Central memory CD8-positive, alpha-beta T cell (primary cell): Measurements from ENCODE around the gene TOGARAM2.
A peak's percentile ranks its signal among the peaks of the same experiment; 100 is the strongest.

Source experiments
- ATAC-seq: fragments of 150-1000 bp; cut with Tn5 transposase; replicated peaks from 2 replicates; pipeline ENCODE4 v1.10.0; 2022; ENCODE audit warnings: mild to moderate bottlenecking, moderate FRiP score, moderate number of reproducible peaks; ENCODE audit not compliant: poor library complexity, severe bottlenecking; ENCODE audit errors: extremely low read depth
- DNase-seq, 2 donors: peaks; one replicate each; pipeline ENCODE4 v3.0.0; 2021; ENCODE audit warnings: low spot score in 2 of 2
- H3K27ac Mint-ChIP-seq: one replicate; pipeline ENCODE4 v1.8.0; 2022; ENCODE audit warnings: low read depth, mild to moderate bottlenecking, moderate library complexity, mixed read lengths
- H3K27me3 Mint-ChIP-seq: one replicate; pipeline ENCODE4 v1.8.0; 2022; ENCODE audit warnings: mixed read lengths
- H3K36me3 Mint-ChIP-seq: one replicate; pipeline ENCODE4 v1.8.0; 2022; ENCODE audit warnings: mild to moderate bottlenecking, moderate library complexity, mixed read lengths; ENCODE audit not compliant: insufficient read depth
- H3K4me1 Mint-ChIP-seq: one replicate; pipeline ENCODE4 v1.8.0; 2022; ENCODE audit warnings: mixed read lengths
- H3K4me3 Mint-ChIP-seq: one replicate; pipeline ENCODE4 v1.8.0; 2022; ENCODE audit warnings: mild to moderate bottlenecking, moderate library complexity, mixed read lengths
- H3K9me3 Mint-ChIP-seq: one replicate; pipeline ENCODE4 v1.8.0; 2022; ENCODE audit warnings: mixed read lengths

Gene TOGARAM2

GRCh38 chr2:29042561-29043075 lies 61.5 kb downstream of the TOGARAM2 start:
- Mint-ChIP-seq H3K4me1 (peaks cover 5% of the 10 kb centered on the region), H3K9me3 (no peaks in the 10 kb centered on the region), H3K4me3 (no peak overlapping the region), H3K36me3 (peaks cover 7% of the 10 kb centered on the region), H3K27me3 (no peaks in the 10 kb centered on the region), H3K27ac (no peak overlapping the region)
- DNase-seq, result no peak
- no peak for ATAC-seq

GRCh38 chr2:29044459-29044858 lies 63.4 kb downstream of the TOGARAM2 start:
- DNase-seq (no peak), ATAC-seq (no peak)
- no peak overlapping the region for H3K27ac Mint-ChIP-seq
- peaks cover 2% of the 10 kb centered on the region for H3K4me1 Mint-ChIP-seq
- H3K36me3 Mint-ChIP-seq, result peaks cover 9% of the 10 kb centered on the region
- no peaks in the 10 kb centered on the region for H3K27me3 Mint-ChIP-seq
- no peaks in the 10 kb centered on the region for H3K9me3 Mint-ChIP-seq
- H3K4me3 Mint-ChIP-seq, result no peak overlapping the region

- no peaks in the 10 kb centered on the region for H3K9me3 Mint-ChIP-seq
- no peak for ATAC-seq
- H3K27me3 Mint-ChIP-seq, result no peaks in the 10 kb centered on the region
- no peak overlapping the region for H3K27ac Mint-ChIP-seq
- H3K36me3 Mint-ChIP-seq, result peaks cover 13% of the 10 kb centered on the region
- H3K4me1 Mint-ChIP-seq, result no peaks in the 10 kb centered on the region
- no peak overlapping the region for H3K4me3 Mint-ChIP-seq
- DNase-seq, result no peak
Observed at GRCh38 chr2:29046321-29046720, 65.2 kb downstream of the TOGARAM2 start.

- H3K4me3 Mint-ChIP-seq, result no peak overlapping the region
- H3K9me3 Mint-ChIP-seq, result no peaks in the 10 kb centered on the region
- DNase-seq, result no peak
- H3K27me3 Mint-ChIP-seq, result no peaks in the 10 kb centered on the region
- H3K27ac Mint-ChIP-seq, result no peak overlapping the region
- ATAC-seq, result no peak
- no peaks in the 10 kb centered on the region for H3K4me1 Mint-ChIP-seq
- peaks cover 15% of the 10 kb centered on the region for H3K36me3 Mint-ChIP-seq
Observed at GRCh38 chr2:29047083-29047845, 66.2 kb downstream of the TOGARAM2 start.

- no peak for ATAC-seq
- H3K27me3 Mint-ChIP-seq, result no peaks in the 10 kb centered on the region
- no peak overlapping the region for H3K4me3 Mint-ChIP-seq
- no peak for DNase-seq
- no peak overlapping the region for H3K27ac Mint-ChIP-seq
- peaks cover 17% of the 10 kb centered on the region for H3K36me3 Mint-ChIP-seq
- H3K4me1 Mint-ChIP-seq, result no peaks in the 10 kb centered on the region
- H3K9me3 Mint-ChIP-seq, result no peaks in the 10 kb centered on the region
Observed at GRCh38 chr2:29050591-29050990, 69.5 kb downstream of the TOGARAM2 start.

- no peak overlapping the region for H3K4me3 Mint-ChIP-seq
- H3K36me3 Mint-ChIP-seq, result peaks cover 15% of the 10 kb centered on the region
- H3K27me3 Mint-ChIP-seq, result no peaks in the 10 kb centered on the region
- no peaks in the 10 kb centered on the region for H3K4me1 Mint-ChIP-seq
- H3K9me3 Mint-ChIP-seq, result no peaks in the 10 kb centered on the region
- ATAC-seq, result no peak
- DNase-seq, result no peak
- H3K27ac Mint-ChIP-seq, result no peak overlapping the region
Observed at GRCh38 chr2:29051730-29052129, 70.6 kb downstream of the TOGARAM2 start.

- ATAC-seq, result no peak
- Mint-ChIP-seq H3K27me3 (no peaks in the 10 kb centered on the region), H3K4me3 (no peak overlapping the region), H3K27ac (peak overlapping the region; percentile 47), H3K36me3 (peaks cover 14% of the 10 kb centered on the region), H3K4me1 (no peaks in the 10 kb centered on the region), H3K9me3 (no peaks in the 10 kb centered on the region)
- DNase-seq, result no peak
Observed at GRCh38 chr2:29052807-29053206, 71.7 kb downstream of the TOGARAM2 start.

GRCh38 chr2:29053223-29053622 lies 72.1 kb downstream of the TOGARAM2 start:
- DNase-seq, result no peak
- H3K27ac Mint-ChIP-seq, result no peak overlapping the region
- H3K9me3 Mint-ChIP-seq, result no peaks in the 10 kb centered on the region
- H3K36me3 Mint-ChIP-seq, result peaks cover 10% of the 10 kb centered on the region
- H3K4me3 Mint-ChIP-seq, result no peak overlapping the region
- ATAC-seq, result no peak
- no peaks in the 10 kb centered on the region for H3K27me3 Mint-ChIP-seq
- no peaks in the 10 kb centered on the region for H3K4me1 Mint-ChIP-seq

GRCh38 chr2:29053670-29054400 lies 72.7 kb downstream of the TOGARAM2 start:
- ATAC-seq, result no peak
- H3K27ac Mint-ChIP-seq, result no peak overlapping the region

GRCh38 chr2:29054430-29054829 lies 73.3 kb downstream of the TOGARAM2 start:
- no peaks in the 10 kb centered on the region for H3K9me3 Mint-ChIP-seq
- H3K4me3 Mint-ChIP-seq, result no peak overlapping the region
- H3K36me3 Mint-ChIP-seq, result peaks cover 7% of the 10 kb centered on the region
- H3K27me3 Mint-ChIP-seq, result no peaks in the 10 kb centered on the region
- H3K27ac Mint-ChIP-seq, result no peak overlapping the region
- DNase-seq (no peak), ATAC-seq (no peak)
- H3K4me1 Mint-ChIP-seq, result no peaks in the 10 kb centered on the region

More at GRCh38 chr2:29053670-29054400, 72.7 kb downstream of the TOGARAM2 start:
- peaks cover 9% of the 10 kb centered on the region for H3K36me3 Mint-ChIP-seq
- no peaks in the 10 kb centered on the region for H3K9me3 Mint-ChIP-seq
- no peak overlapping the region for H3K4me3 Mint-ChIP-seq
- H3K27me3 Mint-ChIP-seq, result no peaks in the 10 kb centered on the region
- H3K4me1 Mint-ChIP-seq, result no peaks in the 10 kb centered on the region
- no peak for DNase-seq

GRCh38 chr2:29055601-29056000 lies 74.5 kb downstream of the TOGARAM2 start:
- DNase-seq (no peak), ATAC-seq (no peak)
- H3K4me3 Mint-ChIP-seq, result no peak overlapping the region
- no peaks in the 10 kb centered on the region for H3K9me3 Mint-ChIP-seq
- no peaks in the 10 kb centered on the region for H3K27me3 Mint-ChIP-seq
- peaks cover 3% of the 10 kb centered on the region for H3K36me3 Mint-ChIP-seq
- no peaks in the 10 kb centered on the region for H3K4me1 Mint-ChIP-seq
- H3K27ac Mint-ChIP-seq, result no peak overlapping the region

GRCh38 chr2:29056452-29056851 lies 75.4 kb downstream of the TOGARAM2 start:
- Mint-ChIP-seq H3K27ac (no peak overlapping the region), H3K27me3 (no peaks in the 10 kb centered on the region), H3K9me3 (no peaks in the 10 kb centered on the region), H3K36me3 (peaks cover 3% of the 10 kb centered on the region), H3K4me3 (no peak overlapping the region), H3K4me1 (no peaks in the 10 kb centered on the region)
- ATAC-seq (no peak), DNase-seq (no peak)

GRCh38 chr2:29057006-29057405 lies 75.9 kb downstream of the TOGARAM2 start:
- no peaks in the 10 kb centered on the region for H3K9me3 Mint-ChIP-seq
- no peak overlapping the region for H3K4me3 Mint-ChIP-seq
- ATAC-seq (no peak), DNase-seq (no peak)
- no peaks in the 10 kb centered on the region for H3K27me3 Mint-ChIP-seq
- peaks cover 2% of the 10 kb centered on the region for H3K36me3 Mint-ChIP-seq
- H3K27ac Mint-ChIP-seq, result no peak overlapping the region
- no peaks in the 10 kb centered on the region for H3K4me1 Mint-ChIP-seq
